ENCODE measurements around the gene CNPY4.

Gene CNPY4

GRCh38 chr7:100160067-100160466, 40.6 kb downstream of the CNPY4 start:
- no peak overlapping the region for H3K4me3 ChIP-seq (ENCODE audit: low read depth, low read length)
- no peak for DNase-seq (ENCODE audit: low read depth)
- TF ChIP-seq, protein P1, sequence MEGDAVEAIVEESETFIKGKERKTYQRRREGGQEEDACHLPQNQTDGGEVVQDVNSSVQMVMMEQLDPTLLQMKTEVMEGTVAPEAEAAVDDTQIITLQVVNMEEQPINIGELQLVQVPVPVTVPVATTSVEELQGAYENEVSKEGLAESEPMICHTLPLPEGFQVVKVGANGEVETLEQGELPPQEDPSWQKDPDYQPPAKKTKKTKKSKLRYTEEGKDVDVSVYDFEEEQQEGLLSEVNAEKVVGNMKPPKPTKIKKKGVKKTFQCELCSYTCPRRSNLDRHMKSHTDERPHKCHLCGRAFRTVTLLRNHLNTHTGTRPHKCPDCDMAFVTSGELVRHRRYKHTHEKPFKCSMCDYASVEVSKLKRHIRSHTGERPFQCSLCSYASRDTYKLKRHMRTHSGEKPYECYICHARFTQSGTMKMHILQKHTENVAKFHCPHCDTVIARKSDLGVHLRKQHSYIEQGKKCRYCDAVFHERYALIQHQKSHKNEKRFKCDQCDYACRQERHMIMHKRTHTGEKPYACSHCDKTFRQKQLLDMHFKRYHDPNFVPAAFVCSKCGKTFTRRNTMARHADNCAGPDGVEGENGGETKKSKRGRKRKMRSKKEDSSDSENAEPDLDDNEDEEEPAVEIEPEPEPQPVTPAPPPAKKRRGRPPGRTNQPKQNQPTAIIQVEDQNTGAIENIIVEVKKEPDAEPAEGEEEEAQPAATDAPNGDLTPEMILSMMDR (IDR thresholded peaks at IDR 0.05; ENCODE audit: insufficient read depth, low read depth, low read length, missing control alignments), result no peak

DNA sequence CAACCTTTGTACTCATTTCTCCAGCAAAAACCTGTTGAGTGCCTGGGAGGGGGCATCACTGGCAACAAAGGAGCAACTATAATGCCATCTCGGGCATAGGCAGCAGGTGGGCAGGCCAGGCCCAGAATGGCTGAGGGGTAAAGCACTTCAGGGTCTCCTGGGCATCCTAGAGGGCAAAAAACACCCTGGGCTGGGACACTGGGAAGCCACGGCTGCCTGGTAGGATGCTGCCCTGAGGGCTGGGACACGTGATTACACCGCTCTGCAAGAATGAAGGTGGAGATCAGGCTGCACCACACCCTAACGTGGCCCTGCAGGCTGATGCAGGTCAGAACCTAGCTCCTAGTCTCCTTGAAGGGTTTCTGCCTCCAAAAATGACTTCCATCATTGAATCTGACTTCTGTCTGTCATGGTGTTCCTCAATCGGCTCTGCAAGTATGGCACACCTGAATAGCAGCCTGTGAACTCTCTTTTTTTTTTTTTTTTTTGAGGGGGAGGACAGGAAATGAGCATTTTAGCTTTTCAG, 43.6 kb downstream of the CNPY4 start:
- DNase-seq (ENCODE audit: low read depth), result no peak
- H3K4me3 ChIP-seq (ENCODE audit: low read depth, low read length), result no peak overlapping the region
- TF ChIP-seq, protein P1 (IDR thresholded peaks at IDR 0.05; ENCODE audit: insufficient read depth, low read depth, low read length, missing control alignments), result no peak

DNA sequence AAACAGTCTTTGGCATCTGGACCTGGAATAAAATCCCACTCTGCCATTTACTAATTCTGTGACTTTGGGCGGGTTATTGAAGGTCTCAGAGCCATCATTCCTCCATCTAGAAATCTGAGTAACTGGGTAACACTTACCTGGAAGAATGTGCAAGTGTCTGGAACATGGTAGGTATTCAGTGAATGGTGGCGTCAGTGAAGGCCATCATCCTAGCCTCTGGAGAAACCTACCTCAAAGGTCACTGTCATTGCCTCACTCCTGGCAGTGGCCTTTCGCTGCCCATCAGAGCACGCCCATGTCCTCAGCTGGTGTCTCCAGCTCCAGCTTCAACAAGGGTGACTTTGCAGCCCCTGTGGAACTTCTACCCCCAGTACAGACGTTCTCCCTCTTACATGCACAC, 44.4 kb downstream of the CNPY4 start:
- DNase-seq (ENCODE audit: low read depth), result no peak
- no peak overlapping the region for H3K4me3 ChIP-seq (ENCODE audit: low read depth, low read length)
- TF ChIP-seq, protein P1 (IDR thresholded peaks at IDR 0.05; ENCODE audit: insufficient read depth, low read depth, low read length, missing control alignments), result no peak

- no peak for DNase-seq (ENCODE audit: low read depth)
- TF ChIP-seq, protein P1 (IDR thresholded peaks at IDR 0.05; ENCODE audit: insufficient read depth, low read depth, low read length, missing control alignments), result no peak
- H3K4me3 ChIP-seq (ENCODE audit: low read depth, low read length), result no peak overlapping the region
Measured at GRCh38 chr7:100166317-100166940, 47.0 kb downstream of the CNPY4 start.

- DNase-seq (ENCODE audit: low read depth), result no peak
- TF ChIP-seq, protein P1 (IDR thresholded peaks at IDR 0.05; ENCODE audit: insufficient read depth, low read depth, low read length, missing control alignments), result no peak
- no peak overlapping the region for H3K4me3 ChIP-seq (ENCODE audit: low read depth, low read length)
Measured at GRCh38 chr7:100166970-100167911, 47.8 kb downstream of the CNPY4 start.

DNA sequence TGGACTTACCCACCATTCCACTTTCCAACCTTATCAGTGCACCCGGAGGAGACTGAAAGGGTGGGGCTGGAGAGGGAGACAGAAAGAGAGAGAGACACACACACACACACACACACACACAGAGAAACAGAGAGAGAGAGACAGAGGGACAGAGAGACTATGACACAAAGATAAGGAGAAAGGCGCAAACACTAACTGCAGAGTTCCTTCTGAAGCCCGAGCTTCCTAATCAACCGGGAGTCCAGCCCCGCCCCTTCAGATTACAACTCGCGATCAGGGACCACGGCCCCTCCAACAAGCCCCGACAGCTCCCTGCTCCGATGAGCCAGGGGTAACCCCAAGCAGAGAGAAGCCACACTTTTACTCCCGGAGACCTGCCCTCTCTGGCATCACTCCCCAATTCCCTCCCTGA, 48.5 kb downstream of the CNPY4 start:
- TF ChIP-seq, protein P1 (IDR thresholded peaks at IDR 0.05; ENCODE audit: insufficient read depth, low read depth, low read length, missing control alignments), result no peak
- DNase-seq (ENCODE audit: low read depth), result no peak
- peak overlapping the region; percentile 12; the same call in 1 of the 2 replicates for H3K4me3 ChIP-seq (ENCODE audit: low read depth, low read length)
